DMS53 treated with DMSO at 0.1 percent for 48 hours (cell line): ENCODE measurements around the gene COL28A1.

Source experiments
- DNase-seq: peaks from one replicate; lab custom pipeline; 2025; ENCODE audit not compliant: unreplicated experiment; lab: John Stamatoyannopoulos, UW

Gene COL28A1

GRCh38 chr7:7347045-7347444, 188.6 kb downstream of the COL28A1 start:
- DNase-seq = no peak

DNA sequence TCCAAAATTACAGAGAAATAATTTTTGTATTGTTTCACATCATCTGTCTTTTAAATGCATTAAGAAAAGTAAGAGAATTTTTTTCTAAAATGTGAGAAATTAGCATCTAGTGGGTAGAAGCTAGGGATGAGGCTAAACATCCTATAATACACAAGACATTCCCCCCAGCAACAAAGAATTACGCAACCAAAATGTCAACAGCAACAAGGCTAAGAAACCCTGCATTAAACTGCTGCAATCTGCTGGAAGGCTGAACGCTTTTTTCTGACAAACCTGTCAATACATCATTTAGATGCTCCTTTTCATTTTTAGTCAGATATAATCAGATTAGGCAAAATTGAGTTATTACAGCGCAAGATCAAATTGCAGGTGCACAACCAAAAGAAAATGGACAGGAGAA, 191.1 kb downstream of the COL28A1 start:
- no peak for DNase-seq

DNA sequence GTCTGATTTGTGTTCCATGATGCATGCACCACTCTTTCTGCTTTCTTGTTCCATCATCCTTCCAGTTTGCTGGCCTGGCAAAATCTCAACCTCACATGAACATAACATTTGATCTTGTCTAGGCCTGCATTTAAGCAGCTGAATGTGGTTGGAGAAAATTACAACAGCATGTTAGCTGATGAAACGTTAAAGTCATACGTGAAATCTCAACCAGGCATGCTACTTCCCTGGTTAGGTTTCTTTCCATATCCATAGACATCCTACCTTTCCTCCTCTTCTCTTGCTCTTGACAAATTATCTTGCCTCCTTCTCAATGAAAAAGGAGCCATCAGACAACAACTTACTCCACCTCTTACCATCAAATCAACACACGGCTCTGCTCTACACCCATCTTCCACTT, 199.8 kb downstream of the COL28A1 start:
- no peak for DNase-seq

DNA sequence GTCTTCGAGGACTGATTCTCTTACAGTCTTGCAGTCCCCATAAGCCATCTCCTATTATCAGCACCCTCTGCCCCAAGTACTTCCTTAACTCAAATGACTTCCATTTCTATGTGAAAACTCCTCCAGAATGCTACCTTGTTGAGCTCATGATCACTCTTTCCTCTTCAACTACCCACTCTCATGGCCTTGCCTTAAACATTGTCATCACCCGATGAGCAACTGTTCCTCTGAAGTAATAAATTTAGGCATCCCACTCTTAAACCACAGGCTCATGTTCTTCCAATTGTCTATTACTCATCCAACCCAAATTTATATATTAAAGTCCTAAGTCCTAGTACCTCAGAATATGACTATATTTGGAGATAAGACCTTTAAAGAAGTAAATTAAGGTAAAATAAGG, 200.5 kb downstream of the COL28A1 start:
- no peak for DNase-seq

- no peak for DNase-seq
Observed at GRCh38 chr7:7333610-7334009, 202.1 kb downstream of the COL28A1 start.

- no peak for DNase-seq
Observed at GRCh38 chr7:7331523-7331922, 204.2 kb downstream of the COL28A1 start.

- DNase-seq = no peak
Observed at GRCh38 chr7:7330997-7331396, 204.7 kb downstream of the COL28A1 start.

- no peak for DNase-seq
Observed at GRCh38 chr7:7329326-7329725, 206.3 kb downstream of the COL28A1 start.

- no peak for DNase-seq
Observed at GRCh38 chr7:7327423-7327822, 208.2 kb downstream of the COL28A1 start.

GRCh38 chr7:7324698-7325097, 211.0 kb downstream of the COL28A1 start:
- no peak for DNase-seq

DNA sequence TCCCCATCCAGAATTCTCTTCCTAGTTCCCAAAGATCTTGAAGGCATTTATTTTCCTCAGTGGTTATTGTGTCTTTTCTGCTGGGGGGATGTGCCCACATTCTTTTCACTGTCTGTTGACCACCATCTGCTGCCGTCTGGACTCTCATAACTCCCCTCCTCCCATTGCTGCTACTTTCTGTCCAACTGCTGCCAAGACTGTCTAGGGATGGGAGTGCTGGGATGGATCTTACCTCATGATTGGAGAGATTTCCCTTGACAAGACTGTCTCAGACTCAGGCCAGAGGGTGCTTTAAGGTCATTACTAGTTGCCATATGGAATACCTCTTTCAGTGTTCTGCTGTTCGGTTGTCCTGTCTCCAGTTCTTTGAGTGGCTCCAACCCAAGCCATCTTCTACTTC, 211.8 kb downstream of the COL28A1 start:
- no peak for DNase-seq

- peak; percentile 100 for DNase-seq
Observed at GRCh38 chr7:7323352-7323751, 212.3 kb downstream of the COL28A1 start.

DNA sequence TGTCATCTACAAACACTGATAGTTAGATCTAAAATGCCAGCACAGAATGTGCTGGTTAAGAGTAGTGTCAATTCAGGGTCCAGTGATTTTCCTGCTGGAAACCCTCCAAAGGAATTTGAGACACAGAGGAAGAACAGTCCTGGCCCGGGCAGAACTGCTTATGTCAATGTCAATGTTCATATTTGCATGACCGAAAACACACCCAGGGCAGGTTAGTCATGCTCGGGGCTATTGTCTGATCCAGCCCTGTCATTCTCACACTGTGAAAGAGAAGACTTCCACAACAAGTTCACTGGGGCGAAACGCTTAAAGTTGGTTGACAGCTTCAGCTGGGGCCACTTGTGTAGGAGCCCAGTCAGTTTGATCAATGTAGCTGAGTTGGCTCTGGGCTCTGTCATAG, 214.0 kb downstream of the COL28A1 start:
- peak; percentile 96 for DNase-seq

GRCh38 chr7:7318601-7319000, 217.1 kb downstream of the COL28A1 start:
- no peak for DNase-seq

- no peak for DNase-seq
Observed at GRCh38 chr7:7317850-7318249, 217.8 kb downstream of the COL28A1 start.

DNA sequence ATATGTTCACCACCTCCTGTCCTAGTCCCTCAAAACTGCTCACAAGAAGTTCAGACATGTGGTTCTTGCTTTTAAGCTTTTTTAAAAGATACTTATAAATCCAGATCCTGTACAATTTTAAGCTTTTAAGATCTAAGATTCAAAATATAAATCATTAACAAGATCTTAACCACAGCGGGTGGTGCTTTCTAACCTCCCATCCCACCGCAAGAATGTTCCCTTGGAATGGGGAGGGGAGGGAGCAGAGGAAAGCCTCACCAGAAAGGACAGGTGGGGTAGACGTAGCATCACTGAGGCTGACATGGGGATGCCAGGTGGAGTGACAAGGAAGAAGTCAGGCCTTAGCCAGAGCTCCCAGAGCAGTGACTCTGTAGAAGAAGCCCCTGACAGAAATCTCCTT, 219.8 kb downstream of the COL28A1 start:
- no peak for DNase-seq

DNA sequence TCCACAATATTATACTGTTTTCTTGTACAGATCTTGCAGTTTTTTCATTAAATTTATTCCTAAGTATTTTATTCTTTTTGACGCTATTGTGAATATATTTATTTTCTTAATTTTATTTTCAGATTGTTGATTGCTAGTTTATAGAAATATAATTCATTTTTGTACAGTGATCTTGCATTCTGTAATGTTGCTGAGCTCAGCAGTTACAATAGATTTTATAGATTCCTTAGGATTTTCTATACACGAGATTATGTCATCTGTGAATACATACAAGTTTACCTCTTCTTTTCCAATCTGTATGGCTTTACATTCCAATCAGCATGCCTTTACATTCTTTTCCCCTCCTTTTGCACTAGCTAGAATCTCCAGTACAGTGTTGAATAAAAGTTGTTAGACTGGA, 223.3 kb downstream of the COL28A1 start:
- DNase-seq = no peak

GRCh38 chr7:7311001-7311400, 224.7 kb downstream of the COL28A1 start:
- DNase-seq = no peak

GRCh38 chr7:7309203-7309602, 226.5 kb downstream of the COL28A1 start:
- DNase-seq = no peak
